GM12874 (cell line): ENCODE data around the gene MRPL46.
A peak's percentile ranks its signal among the peaks of the same experiment; 100 is the strongest.

Experiments used
- TF ChIP-seq, protein P1 (sequence below): IDR thresholded peaks from 2 replicates; pipeline ENCODE4 v1.5.1; 2011; ENCODE audit warnings: low read depth, mild to moderate bottlenecking, control low read depth, low read length, moderate library complexity; ENCODE audit not compliant: insufficient read depth

The MRPL46 gene

DNA sequence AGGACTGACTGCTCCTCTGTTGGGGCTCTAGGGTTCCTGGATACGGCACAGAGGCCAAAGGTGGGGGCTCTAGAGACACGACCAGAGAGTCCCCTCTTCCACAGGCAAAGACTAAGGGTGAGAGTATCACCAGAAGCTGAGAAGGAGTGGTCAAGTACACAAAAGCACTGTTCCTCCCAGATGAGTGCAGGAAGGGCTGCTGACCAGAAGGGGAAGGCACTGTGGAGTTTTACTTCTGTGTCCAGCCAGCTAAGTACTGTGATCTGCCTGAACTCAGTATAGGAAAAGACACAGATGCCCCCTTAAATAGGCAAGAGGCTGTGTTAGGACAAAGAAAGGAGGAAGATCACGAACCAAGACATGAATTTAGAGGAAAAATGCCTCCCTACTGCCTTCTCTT, 12.0 kb upstream of the MRPL46 start:
- TF ChIP-seq, protein P1, sequence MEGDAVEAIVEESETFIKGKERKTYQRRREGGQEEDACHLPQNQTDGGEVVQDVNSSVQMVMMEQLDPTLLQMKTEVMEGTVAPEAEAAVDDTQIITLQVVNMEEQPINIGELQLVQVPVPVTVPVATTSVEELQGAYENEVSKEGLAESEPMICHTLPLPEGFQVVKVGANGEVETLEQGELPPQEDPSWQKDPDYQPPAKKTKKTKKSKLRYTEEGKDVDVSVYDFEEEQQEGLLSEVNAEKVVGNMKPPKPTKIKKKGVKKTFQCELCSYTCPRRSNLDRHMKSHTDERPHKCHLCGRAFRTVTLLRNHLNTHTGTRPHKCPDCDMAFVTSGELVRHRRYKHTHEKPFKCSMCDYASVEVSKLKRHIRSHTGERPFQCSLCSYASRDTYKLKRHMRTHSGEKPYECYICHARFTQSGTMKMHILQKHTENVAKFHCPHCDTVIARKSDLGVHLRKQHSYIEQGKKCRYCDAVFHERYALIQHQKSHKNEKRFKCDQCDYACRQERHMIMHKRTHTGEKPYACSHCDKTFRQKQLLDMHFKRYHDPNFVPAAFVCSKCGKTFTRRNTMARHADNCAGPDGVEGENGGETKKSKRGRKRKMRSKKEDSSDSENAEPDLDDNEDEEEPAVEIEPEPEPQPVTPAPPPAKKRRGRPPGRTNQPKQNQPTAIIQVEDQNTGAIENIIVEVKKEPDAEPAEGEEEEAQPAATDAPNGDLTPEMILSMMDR: no peak

DNA sequence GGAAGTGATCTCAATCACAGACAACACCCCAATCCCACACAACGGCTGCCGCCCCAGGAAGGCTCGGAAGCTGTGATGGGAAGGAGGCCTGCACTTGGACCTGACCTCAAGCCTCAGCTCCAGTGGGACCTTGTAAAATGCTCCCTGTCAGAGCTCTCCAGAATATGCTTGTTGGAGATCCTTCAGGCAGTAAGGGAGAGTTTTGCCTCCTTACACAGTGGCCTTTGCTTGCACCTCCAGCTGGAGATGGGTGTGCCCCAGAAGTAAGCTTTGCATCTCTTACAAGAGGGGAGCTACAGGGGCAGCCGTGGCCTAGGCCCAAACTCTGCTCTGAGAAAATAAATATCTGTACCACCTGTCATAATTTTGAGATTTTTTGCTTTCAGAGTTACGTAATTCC, 10.7 kb upstream of the MRPL46 start:
- TF ChIP-seq, protein P1: no peak

DNA sequence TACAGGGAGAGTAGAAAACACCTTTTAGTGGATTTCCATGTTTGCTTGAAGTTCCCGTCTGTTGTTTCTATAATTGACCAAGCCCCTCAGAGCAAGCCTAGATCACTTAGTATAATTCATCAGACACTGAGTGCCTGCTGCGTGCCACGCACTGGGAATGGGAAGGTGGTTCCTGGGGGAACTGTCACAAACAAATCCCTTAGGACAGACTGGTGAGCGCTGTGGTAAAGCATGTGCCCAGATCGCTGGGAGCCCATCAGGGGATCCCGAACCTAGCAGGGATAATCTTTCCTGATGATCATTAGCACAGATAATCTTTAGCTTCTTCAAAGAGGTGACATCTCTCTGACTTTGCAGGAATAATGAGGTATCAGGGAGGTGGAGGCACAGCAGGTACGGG, 9.9 kb upstream of the MRPL46 start:
- TF ChIP-seq, protein P1: no peak

DNA sequence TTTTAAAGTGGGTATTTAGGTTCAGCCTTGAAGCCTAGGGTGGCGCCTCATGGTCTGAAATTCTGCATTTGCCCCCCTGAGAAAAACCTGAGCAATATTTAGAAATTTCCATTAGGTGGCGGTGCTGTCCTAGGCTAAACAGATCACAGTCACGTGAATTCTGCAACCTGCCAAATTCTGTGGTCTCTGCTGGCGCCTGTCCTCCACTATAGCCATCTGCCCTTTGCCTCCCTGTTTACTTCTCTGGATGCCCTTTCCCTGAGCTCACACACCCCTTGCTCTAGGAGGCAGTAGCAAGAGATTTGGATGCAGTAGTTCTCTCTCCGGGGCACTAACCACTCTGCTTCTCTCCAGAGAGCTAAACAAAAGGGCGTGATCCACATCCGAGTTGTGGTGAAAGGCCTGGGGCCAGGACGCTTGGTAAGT, 9.5 kb upstream of the MRPL46 start:
- TF ChIP-seq, protein P1: peak; percentile 47; the same call in 1 of the 2 replicates

DNA sequence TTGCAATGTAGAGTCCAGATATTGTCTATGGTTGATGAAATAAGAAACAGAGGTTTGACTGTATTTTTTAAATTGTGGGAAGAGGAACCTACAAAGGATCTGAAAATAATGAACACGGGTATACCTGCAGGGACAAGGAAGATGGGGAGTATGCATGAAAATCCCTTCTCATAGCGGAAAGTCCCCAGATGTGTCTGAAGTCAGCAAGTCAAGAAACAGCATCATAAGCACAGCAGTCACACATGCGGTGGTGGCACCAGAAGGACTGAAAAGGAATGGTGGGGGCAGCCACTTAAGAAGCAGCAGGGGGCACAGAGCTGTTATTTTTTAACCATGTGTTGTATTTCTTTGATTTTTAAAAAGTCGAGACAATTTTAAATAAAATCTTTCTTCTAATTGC, 5.0 kb upstream of the MRPL46 start:
- TF ChIP-seq, protein P1: no peak

DNA sequence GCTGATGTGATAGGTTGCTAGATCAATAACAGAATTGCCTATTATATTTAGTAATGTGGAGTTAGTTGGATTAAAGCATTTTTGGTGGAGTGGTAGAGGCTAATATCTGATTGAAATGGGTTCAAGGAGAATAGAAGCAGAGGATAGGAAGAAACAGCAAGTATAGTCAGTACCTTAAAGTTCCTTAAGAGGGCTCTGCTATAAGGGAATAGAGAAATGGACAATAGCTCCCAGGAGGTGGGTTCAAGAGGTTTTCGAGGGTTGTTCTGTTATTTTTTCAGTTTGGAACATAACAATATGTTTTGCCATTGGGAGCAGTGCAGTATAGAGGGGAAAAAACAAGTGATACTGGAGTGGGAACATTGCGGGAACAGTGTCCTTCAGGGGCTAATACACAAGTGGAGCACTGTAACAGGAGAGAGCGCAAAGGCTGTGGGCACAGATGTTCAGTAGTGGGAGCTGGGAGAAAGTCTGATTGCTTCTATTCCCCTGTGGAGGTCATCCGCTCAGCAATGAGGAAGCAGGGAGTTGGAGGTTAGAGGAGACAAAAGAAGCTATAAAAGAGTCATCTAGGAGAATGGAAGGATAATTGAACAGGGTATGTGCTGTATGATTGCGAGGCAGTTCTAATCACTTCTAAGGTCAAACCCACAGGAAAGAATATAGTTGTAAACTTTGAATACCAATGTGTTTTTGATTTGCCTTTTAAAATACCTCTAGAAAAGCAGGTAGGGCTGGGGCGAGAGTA, 3.6 kb upstream of the MRPL46 start:
- TF ChIP-seq, protein P1: 0 out of 2 replicates have a peak, but pooled peaks have one; percentile 3

DNA sequence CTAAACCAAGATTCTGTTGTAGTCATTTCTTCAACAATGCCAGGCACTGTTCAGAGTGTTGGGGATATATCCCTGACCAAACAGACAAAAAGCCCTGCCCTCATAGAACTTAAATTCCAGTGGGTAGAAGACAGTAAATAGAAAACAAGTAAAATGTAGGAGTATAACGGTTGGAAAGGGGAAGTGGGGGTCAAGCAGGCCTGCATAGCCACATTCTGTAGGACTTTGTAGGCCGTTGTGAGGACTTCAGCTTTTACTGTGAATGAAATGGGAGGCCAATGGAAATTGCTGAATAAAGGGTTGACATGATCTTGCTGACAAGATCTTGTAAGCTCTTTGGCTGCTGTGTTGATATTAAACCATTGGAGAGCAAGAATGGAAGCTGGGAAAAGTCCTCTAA, 2.1 kb upstream of the MRPL46 start:
- TF ChIP-seq, protein P1: no peak
